Sigmoid colon (tissue), 4 donors: ENCODE results near the gene TAF7.

Experiments used
- EP300 ChIP-seq, 4 donors: sonication (generic); formaldehyde crosslinking; IDR thresholded peaks; one replicate each; pipeline ENCODE4 v1.6.1; 2017; ENCODE audit warnings: antibody characterized with exemption in 4 of 4
- POLR2A ChIP-seq, 2 donors: fragments of 450-650 bp; IDR thresholded peaks; one replicate each; pipeline ENCODE4 v1.6.1; 2016; ENCODE audit warnings: antibody characterized with exemption in 2 of 2, mild to moderate bottlenecking in 2 of 2, moderate library complexity in 2 of 2
- POLR2AphosphoS5 ChIP-seq, 4 donors: sonication (generic); formaldehyde crosslinking; IDR thresholded peaks; one replicate each; pipeline ENCODE4 v1.6.1; 2017; ENCODE audit warnings: antibody characterized with exemption in 4 of 4
- TF ChIP-seq, protein P1 (sequence below), 4 experiments: fragments of 450-650 bp in 3 of 4; fragments of 200-600 bp in 1 of 4; IDR thresholded peaks; one replicate each; pipeline ENCODE4 v1.5.1; 2016 to 2019; ENCODE audit warnings: antibody characterized with exemption in 4 of 4, mild to moderate bottlenecking in 3 of 4, moderate library complexity in 2 of 4

DNA sequence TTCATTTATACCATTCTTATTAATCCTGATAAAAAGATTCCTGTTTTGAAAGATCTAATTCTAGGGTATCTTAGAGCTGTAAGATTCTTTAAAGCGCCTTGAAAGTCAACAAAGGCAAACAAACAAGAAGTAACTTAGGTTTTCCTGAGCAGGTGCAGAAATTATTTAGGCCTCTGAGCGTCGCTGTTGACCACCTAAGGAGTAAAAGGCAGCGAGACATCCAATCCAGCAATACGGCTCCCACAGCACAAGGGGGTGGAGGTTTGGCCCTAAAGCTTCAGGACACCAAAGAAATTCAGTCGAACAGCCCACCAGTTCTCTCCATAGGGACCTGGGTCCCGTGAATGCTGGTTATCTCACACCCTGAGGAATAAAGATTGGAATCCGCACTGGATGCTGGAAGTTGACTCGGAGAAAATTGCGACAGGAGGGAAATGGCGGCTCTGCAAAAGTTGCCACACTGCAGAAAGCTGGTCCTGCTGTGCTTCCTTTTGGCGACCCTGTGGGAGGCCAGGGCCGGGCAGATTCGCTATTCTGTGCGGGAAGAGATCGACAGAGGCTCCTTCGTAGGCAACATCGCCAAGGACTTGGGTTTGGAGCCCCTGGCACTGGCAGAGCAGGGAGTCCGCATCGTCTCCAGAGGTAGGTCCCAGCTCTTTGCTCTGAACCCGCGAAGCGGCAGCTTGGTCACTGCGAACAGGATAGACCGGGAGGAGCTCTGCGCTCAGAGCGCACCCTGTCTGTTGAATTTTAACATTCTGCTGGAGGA is 18.1 kb upstream of the TAF7 start, which contains the start of gene PCDHGA2:
- TF ChIP-seq, protein P1, sequence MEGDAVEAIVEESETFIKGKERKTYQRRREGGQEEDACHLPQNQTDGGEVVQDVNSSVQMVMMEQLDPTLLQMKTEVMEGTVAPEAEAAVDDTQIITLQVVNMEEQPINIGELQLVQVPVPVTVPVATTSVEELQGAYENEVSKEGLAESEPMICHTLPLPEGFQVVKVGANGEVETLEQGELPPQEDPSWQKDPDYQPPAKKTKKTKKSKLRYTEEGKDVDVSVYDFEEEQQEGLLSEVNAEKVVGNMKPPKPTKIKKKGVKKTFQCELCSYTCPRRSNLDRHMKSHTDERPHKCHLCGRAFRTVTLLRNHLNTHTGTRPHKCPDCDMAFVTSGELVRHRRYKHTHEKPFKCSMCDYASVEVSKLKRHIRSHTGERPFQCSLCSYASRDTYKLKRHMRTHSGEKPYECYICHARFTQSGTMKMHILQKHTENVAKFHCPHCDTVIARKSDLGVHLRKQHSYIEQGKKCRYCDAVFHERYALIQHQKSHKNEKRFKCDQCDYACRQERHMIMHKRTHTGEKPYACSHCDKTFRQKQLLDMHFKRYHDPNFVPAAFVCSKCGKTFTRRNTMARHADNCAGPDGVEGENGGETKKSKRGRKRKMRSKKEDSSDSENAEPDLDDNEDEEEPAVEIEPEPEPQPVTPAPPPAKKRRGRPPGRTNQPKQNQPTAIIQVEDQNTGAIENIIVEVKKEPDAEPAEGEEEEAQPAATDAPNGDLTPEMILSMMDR (IDR thresholded peaks at IDR 0.05), result peak in 1 of 4 experiments; percentile 14
- TF ChIP-seq POLR2A (IDR thresholded peaks at IDR 0.05) (no peak), POLR2AphosphoS5 (IDR thresholded peaks at IDR 0.05) (no peak), EP300 (IDR thresholded peaks at IDR 0.05) (no peak)
